Measurements from ENCODE around the gene NELL1.

NELL1 gene

DNA sequence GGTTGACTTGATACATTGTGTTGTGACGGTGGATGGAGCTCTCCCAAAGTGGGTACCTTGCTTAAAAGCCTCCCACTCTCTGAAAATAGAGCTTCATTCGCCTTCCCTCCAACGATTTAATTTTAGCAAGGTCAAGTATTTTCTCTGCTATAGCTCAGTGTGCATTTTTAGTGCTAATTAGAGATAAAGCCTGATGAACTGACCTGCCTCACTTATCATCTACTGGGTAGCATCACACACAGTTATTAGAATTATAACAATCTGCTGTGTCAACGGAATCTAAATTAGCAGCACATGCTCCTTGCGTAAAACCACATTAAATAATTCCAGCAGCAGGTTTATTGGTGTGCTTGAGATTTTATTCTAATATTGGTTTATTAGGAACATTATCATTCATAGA, 701.7 kb downstream of the NELL1 start:
- no peak for DNase-seq

DNA sequence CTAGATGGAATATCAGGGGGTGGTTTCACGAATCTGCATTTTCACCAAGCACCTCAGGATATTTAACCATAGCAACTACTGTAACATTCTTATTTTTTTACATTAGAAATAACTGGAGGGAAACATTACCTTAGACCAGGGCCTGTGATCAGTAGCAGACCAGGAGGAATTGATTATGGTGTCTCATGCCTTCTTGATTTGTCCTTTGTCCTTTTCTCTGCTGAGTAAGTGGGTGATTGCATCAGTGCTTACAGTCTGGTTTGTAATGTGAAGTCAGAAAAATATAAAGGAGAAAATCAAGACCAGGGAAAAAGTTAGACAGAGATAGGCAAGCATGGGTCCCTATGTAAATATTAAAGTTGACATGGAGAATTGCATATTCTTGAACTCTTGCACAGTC, 703.3 kb downstream of the NELL1 start:
- DNase-seq, result no peak

GRCh38 chr11:21374376-21374775, 705.0 kb downstream of the NELL1 start:
- no peak for DNase-seq

GRCh38 chr11:21385669-21386440, 716.5 kb downstream of the NELL1 start:
- no peak for DNase-seq

DNA sequence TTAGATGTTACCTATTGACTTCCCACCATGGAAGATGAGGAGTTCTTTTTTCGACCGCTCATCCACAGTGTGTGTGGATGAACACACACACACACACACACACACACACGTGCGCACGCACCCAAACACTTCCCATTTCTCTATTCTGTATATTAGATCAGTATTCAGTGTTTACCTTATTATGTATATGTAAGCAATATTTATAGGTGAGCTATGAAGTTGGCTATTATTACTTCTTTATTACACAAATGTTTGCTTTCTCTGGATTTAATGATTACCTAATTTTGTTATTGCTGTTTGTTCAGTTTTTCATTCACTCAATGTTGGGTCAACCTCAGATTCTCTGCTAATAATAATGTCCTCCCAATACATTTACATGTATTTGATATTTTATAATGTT, 721.0 kb downstream of the NELL1 start:
- no peak for DNase-seq

DNA sequence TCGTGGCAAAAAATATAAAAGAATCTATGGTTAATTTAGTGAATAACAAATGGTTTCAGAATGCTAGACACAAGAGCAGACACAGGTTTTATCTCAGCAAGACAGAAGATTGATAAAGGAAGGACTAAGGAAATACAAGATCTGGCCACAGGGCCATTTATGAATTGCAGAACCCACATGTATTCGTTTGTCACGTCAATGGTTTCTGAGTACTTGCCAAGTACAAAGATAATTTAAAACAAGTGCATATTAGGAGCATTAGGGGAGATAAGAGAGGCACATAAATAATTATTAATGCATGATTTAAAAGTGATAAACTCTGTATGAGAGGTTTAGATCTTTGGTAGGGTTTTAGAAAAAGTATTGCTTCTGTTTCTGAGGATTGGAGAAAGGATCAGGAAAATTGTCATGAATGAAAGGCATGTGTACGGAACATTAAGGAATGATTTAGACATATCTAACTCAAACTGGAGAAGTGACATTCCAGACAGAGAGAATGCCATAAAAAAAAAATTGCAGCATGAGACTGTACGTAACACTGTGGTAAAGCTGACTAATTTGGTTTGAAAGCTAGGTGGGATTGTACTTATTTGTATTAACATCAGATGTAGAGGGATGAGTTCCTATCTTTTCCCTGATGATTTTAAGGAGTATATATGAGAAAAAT, 727.1 kb downstream of the NELL1 start:
- no peak for DNase-seq

GRCh38 chr11:21398195-21398594, 728.8 kb downstream of the NELL1 start:
- no peak for DNase-seq

- no peak for DNase-seq
Measured at GRCh38 chr11:21401496-21401895, 732.1 kb downstream of the NELL1 start.

- DNase-seq, result no peak
Measured at GRCh38 chr11:21402274-21402673, 732.9 kb downstream of the NELL1 start.

DNA sequence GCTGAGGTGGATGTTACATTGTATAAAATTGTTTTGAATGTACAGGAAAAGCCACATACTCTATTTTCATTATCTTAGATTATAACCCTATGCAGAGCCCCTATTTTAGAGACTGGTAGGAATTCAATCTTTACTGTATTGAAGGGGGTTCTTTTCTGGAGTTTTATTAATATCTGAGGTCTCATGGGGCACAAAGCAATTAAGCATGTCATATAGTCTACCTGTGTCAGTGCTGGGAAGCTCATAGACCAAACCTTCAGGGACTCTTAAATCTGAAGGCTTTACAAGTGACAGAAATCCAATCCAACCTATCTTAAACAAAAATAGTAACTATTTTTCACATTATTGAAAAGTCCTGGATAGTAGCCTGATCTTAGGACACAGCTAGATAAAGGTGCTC, 733.7 kb downstream of the NELL1 start:
- no peak for DNase-seq

- DNase-seq, result no peak
Measured at GRCh38 chr11:21405422-21405821, 736.0 kb downstream of the NELL1 start.

GRCh38 chr11:21410513-21410912, 741.1 kb downstream of the NELL1 start:
- DNase-seq, result no peak

DNA sequence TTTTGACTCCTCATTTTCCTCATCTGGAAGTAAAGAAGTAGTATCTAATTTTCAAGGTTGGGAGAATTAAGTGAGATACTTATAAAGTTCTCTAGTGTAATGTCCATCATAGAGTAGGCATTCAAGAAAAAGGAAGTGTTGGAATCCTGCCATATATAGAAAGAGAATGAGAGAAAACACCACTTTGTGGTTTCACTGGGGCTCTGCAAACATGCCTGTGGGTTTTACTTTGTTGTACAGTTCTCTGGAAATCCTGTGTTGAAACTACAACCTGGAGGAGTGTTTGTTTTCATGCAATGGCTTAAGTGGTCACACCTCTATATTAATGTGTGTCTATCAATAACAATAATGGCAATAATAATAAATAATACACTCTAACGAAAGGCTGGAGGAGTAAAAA, 741.7 kb downstream of the NELL1 start:
- DNase-seq, result no peak

GRCh38 chr11:21411597-21411996, 742.2 kb downstream of the NELL1 start:
- DNase-seq, result no peak

- DNase-seq, result no peak
Measured at GRCh38 chr11:21412652-21413383, 743.4 kb downstream of the NELL1 start.

DNA sequence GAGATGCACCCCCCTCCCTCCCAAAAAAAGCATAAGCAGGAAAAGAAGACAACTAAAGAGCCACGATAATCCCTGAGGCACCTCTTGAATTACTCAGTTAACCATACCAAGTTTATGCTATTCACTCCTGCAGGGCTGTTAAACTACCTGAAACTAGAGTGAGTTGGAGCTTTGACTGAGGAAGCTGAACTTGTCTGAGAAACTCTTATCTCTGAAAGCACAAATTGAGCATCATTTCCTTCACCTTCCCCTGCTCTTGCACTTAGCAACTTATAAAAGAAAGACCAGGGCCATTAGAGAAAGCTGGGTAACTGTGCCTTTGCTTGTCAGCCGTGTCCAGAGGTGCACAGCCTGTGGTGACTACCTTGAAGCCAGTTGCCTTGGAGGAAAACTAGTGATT, 745.6 kb downstream of the NELL1 start:
- no peak for DNase-seq

DNA sequence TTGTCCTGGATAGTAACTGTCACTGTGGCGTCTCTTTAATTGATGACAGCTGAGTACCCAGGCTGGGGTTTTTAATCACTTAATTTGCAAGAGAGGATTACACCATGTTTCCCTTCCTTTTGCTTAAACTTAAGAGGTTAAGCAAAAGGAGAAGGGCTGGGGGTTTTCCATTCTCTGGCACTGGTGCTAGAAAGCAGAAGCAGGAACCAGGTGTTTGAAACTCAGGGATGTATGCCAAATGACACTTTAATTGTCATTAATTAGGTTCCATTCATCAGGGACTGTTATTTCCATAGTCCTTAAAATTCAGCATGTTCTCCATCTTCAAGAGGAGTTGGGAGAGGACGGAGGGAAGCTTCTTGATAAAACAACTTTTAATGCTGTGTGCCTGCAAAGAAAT, 746.2 kb downstream of the NELL1 start:
- DNase-seq, result no peak

DNA sequence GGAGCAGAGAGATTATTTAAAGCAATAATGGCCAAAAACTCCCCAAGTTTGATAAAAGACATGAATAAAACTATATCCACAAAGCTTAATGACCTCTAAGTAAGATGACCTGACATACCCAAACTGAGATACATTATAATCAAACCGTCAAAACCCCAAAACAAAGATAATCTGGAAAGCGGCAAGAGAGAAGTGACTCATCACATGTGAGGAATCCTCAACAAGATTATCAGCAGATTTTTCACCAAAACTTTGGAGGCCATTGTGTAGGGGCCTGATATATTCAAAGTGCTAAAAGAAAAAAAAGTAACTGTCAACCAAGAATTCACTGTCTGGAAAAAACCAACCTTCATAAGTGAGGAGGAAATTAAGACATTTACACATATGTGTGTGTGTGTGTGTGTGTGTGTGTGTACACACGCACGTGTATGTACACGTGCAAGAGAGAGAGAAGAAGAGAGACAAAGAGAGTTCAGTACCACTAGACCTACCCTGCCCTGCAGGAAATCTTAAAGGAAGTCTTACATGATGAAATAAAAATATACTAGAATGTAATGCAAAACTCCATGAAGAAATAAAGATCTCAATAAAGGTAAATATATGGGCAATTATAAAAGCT, 752.4 kb downstream of the NELL1 start:
- DNase-seq, result no peak

DNA sequence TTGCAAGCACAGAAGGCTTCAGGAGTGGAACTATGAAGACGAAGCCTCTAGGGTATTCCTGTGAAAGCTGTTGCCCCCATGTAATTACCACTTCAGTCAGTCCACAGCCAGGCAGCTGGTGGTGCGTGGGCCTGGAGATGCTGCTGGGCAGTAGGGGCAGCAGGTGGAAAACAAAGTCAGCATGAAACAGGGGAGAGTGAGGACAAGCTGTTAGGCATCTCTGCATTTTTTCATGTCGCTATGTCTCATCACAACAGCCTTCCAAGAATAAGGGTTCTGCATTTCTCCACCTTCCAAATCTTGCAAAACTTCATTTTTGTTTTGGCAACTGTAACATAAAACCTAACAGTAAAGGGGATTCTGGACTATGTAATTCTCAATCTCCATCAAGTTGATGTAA, 757.5 kb downstream of the NELL1 start:
- DNase-seq, result no peak

DNA sequence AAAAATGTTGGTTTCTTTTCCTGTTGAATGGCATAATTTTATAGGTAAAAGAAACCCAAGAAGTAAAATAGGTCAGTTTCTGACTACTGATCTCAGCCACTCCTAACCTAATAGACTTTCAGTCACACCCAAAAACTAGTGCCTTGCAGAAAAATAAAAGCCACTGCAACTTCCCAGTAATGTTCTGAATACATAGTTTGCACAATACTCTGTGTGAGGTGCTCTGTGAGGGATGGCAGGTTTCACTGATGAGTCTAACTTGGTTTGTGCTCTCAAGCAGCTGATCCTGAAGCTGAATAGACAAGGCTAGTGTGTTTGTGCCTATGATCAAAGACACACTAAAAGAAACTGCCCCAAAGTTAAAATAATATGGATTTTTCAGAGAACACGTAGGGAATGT, 758.3 kb downstream of the NELL1 start:
- DNase-seq, result no peak

GRCh38 chr11:21428796-21429195, 759.4 kb downstream of the NELL1 start:
- DNase-seq, result no peak

GRCh38 chr11:21429401-21429800, 760.0 kb downstream of the NELL1 start:
- no peak for DNase-seq

GRCh38 chr11:21430537-21430936, 761.2 kb downstream of the NELL1 start:
- no peak for DNase-seq
